DOHH2 (cell line): ENCODE data around the gene EXOC6B.

ENCODE experiments used
- H3F3A ChIP-seq: fragments of 200-600 bp; sonication (generic), shearing (Covaris generic); 2 replicates; pipeline ENCODE4 v1.6.0; 2016; ENCODE audit warnings: antibody characterized with exemption, mild to moderate bottlenecking; ENCODE audit not compliant: control insufficient read depth, insufficient read depth
- H3K27ac ChIP-seq: fragments of 200-600 bp; sonication (generic); 2 replicates; pipeline ENCODE4 v1.5.1; 2014; ENCODE audit warnings: low read depth, mild to moderate bottlenecking, low read length, moderate library complexity
- H3K27me3 ChIP-seq: fragments of 200-600 bp; sonication (generic); 2 replicates; pipeline ENCODE4 v1.6.1; 2014; ENCODE audit warnings: mild to moderate bottlenecking, low read length, mixed read lengths; ENCODE audit not compliant: control insufficient read depth
- H3K36me3 ChIP-seq: fragments of 200-600 bp; sonication (generic); 2 replicates; pipeline ENCODE4 v1.6.1; 2014; ENCODE audit warnings: mild to moderate bottlenecking, low read length, moderate library complexity, mixed read lengths; ENCODE audit not compliant: control insufficient read depth
- H3K4me1 ChIP-seq: fragments of 200-600 bp; sonication (generic); 2 replicates; pipeline ENCODE4 v1.6.1; 2014; ENCODE audit warnings: mild to moderate bottlenecking, low read length, mixed read lengths; ENCODE audit not compliant: control insufficient read depth
- H3K4me2 ChIP-seq: fragments of 200-600 bp; sonication (generic); 2 replicates; pipeline ENCODE4 v1.6.0; 2014; ENCODE audit warnings: mild to moderate bottlenecking, low read length, moderate library complexity
- H3K4me3 ChIP-seq: fragments of 200-600 bp; sonication (generic); 2 replicates; pipeline ENCODE4 v1.5.1; 2014; ENCODE audit warnings: mild to moderate bottlenecking, low read length, mixed read lengths
- H3K79me2 ChIP-seq: fragments of 200-600 bp; sonication (generic); 2 replicates; pipeline ENCODE4 v1.6.1; 2014; ENCODE audit warnings: mild to moderate bottlenecking, low read length, mixed read lengths; ENCODE audit not compliant: control insufficient read depth
- H3K9me2 ChIP-seq: fragments of 200-600 bp; sonication (generic); replicated peaks from 2 replicates; pipeline ENCODE4 v1.6.1; 2014; ENCODE audit warnings: mild to moderate bottlenecking, low read length, mixed read lengths; ENCODE audit not compliant: control insufficient read depth
- H3K9me3 ChIP-seq: fragments of 200-600 bp; sonication (generic); 2 replicates; pipeline ENCODE4 v1.6.1; 2014; ENCODE audit warnings: antibody characterized with exemption, low read length, mixed read lengths; ENCODE audit not compliant: control insufficient read depth, insufficient read depth
- H4K20me1 ChIP-seq: fragments of 200-600 bp; sonication (generic); 2 replicates; pipeline ENCODE4 v1.6.0; 2014; ENCODE audit warnings: low read depth, mild to moderate bottlenecking, antibody characterized with exemption, low read length, moderate library complexity; ENCODE audit not compliant: control insufficient read depth, insufficient read depth
- EZH2phosphoT487 ChIP-seq: fragments of 200-600 bp; sonication (generic); IDR thresholded peaks from 2 replicates; pipeline ENCODE4 v1.6.1; 2017; ENCODE audit warnings: borderline replicate concordance, mild to moderate bottlenecking, antibody characterized with exemption, low read length, moderate library complexity, mixed read lengths
- TF ChIP-seq, protein P1 (sequence below): fragments of 200-600 bp; sonication (generic); IDR thresholded peaks from one replicate; pipeline ENCODE4 v1.5.1; 2014; ENCODE audit warnings: antibody characterized with exemption, mild to moderate bottlenecking, low read depth, low read length; ENCODE audit not compliant: poor library complexity, severe bottlenecking

Gene EXOC6B

DNA sequence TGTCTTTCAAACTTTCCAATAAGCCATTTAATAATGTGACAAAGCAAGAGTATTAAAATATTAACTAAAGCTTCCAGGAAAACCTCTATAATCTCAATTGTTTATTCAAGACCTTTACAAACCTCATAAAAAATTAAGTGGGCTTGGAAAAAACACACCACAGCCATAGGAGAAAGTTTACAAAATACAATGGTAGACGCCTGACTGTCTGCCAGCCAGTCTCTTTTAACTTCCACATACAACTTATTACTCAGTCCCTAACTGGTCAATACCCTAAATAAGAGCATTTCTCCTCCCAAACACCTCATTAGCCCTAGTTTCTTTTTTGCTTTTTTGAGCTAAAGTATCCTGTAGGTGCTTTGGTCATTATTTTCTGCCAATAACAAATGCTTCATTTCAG, 430.7 kb downstream of the EXOC6B start:
- no peaks in the 10 kb centered on the region for H3K9me2 ChIP-seq
- H3K4me3 ChIP-seq: no peak overlapping the region
- H3K27ac ChIP-seq: no peak overlapping the region
- no peaks in the 10 kb centered on the region for H3F3A ChIP-seq
- H3K9me3 ChIP-seq: peaks cover 4% of the 10 kb centered on the region; the same call in 1 of the 2 replicates
- no peaks in the 10 kb centered on the region for H3K36me3 ChIP-seq
- H3K79me2 ChIP-seq: no peaks in the 10 kb centered on the region
- no peak overlapping the region for H3K4me2 ChIP-seq
- no peak for TF ChIP-seq EZH2phosphoT487
- TF ChIP-seq, protein P1, sequence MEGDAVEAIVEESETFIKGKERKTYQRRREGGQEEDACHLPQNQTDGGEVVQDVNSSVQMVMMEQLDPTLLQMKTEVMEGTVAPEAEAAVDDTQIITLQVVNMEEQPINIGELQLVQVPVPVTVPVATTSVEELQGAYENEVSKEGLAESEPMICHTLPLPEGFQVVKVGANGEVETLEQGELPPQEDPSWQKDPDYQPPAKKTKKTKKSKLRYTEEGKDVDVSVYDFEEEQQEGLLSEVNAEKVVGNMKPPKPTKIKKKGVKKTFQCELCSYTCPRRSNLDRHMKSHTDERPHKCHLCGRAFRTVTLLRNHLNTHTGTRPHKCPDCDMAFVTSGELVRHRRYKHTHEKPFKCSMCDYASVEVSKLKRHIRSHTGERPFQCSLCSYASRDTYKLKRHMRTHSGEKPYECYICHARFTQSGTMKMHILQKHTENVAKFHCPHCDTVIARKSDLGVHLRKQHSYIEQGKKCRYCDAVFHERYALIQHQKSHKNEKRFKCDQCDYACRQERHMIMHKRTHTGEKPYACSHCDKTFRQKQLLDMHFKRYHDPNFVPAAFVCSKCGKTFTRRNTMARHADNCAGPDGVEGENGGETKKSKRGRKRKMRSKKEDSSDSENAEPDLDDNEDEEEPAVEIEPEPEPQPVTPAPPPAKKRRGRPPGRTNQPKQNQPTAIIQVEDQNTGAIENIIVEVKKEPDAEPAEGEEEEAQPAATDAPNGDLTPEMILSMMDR: no peak
- H3K4me1 ChIP-seq: no peaks in the 10 kb centered on the region
- H4K20me1 ChIP-seq: no peaks in the 10 kb centered on the region
- H3K27me3 ChIP-seq: no peaks in the 10 kb centered on the region

DNA sequence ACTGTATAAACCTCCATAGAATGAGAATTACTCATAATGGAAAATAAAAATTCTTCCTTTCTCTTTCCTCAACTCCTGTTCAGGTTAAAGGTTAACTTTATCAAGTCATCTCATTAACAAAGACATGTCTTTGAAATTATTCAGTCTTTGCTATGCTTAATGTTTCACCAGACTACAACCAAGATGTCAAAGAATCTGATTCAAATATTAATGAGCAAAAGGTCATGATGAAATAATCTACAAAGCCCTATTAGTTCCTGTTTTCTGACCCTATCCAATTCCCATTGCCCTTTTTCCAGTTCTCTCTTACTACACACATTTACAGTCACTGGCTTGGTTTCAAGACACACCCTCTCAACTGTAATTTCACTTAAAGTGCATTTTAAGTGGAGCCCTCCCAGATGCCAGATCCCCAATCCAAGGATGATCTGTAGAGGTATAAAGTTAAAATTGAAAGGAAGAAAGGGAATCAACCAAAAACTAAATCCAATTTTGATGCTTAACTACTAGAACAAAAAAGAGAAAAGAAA, 431.2 kb downstream of the EXOC6B start:
- Histone ChIP-seq H3K4me3 (no peak overlapping the region), H3K4me1 (no peaks in the 10 kb centered on the region), H3K36me3 (no peaks in the 10 kb centered on the region), H3K9me3 (no peaks in the 10 kb centered on the region), H4K20me1 (no peaks in the 10 kb centered on the region), H3K4me2 (no peak overlapping the region), H3K79me2 (no peaks in the 10 kb centered on the region), H3K27ac (no peak overlapping the region), H3K9me2 (no peaks in the 10 kb centered on the region), H3K27me3 (no peaks in the 10 kb centered on the region), H3F3A (no peaks in the 10 kb centered on the region)
- TF ChIP-seq EZH2phosphoT487: no peak
- TF ChIP-seq, protein P1: no peak

DNA sequence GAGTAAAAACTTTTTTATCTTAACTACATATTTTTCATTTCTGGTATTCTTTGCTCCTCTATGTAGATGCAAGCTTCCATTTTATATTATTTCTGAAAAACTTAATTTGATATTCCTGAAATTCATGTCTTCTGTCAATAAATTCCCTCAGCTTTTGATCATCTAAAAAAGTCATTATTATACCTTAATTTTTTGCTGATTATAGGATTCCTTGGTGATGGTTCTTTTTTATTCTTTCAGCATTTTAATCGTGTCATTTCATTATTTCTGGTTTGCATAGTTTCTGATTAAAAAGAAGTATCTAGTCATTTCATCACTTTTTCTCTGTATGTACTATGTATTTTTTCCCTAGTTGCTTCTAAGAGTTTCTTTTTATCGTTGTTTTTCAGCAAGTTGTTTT, 436.4 kb downstream of the EXOC6B start:
- H3K27ac ChIP-seq: no peak overlapping the region
- no peak for TF ChIP-seq EZH2phosphoT487
- TF ChIP-seq, protein P1: no peak
- no peak overlapping the region for H3K4me3 ChIP-seq

DNA sequence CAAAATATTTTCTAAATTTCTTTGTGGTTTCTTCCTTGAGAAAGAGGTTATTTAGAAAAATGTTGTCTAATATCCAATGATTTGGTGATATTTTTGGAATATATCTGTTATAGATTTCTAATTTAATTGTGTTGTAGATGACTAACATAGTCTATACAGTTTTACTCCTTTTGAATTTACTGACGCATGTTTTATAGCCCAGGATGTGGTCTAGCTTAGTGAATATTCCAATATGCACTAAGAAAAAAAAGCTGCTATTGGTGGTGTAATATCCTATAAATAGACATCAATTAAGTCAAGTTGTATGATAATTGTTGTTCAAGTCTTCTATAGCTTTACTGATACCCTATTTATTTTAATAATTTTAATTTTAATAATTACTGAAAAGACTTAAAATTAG, 437.6 kb downstream of the EXOC6B start:
- H3K27me3 ChIP-seq: no peaks in the 10 kb centered on the region
- TF ChIP-seq, protein P1: no peak
- TF ChIP-seq EZH2phosphoT487: no peak

More for the DNA sequence above, 436.4 kb downstream of the EXOC6B start:
- Histone ChIP-seq H3K9me2 (no peaks in the 10 kb centered on the region), H3K27me3 (no peaks in the 10 kb centered on the region), H3K9me3 (peaks cover 8% of the 10 kb centered on the region), H3K36me3 (no peaks in the 10 kb centered on the region), H3K4me1 (no peaks in the 10 kb centered on the region), H3K4me2 (no peak overlapping the region), H3F3A (no peaks in the 10 kb centered on the region), H4K20me1 (no peaks in the 10 kb centered on the region), H3K79me2 (no peaks in the 10 kb centered on the region)

More for the DNA sequence above, 437.6 kb downstream of the EXOC6B start:
- H4K20me1 ChIP-seq: no peaks in the 10 kb centered on the region
- no peak overlapping the region for H3K27ac ChIP-seq
- H3K36me3 ChIP-seq: no peaks in the 10 kb centered on the region
- no peaks in the 10 kb centered on the region for H3K79me2 ChIP-seq
- H3K4me1 ChIP-seq: no peaks in the 10 kb centered on the region
- H3K4me2 ChIP-seq: no peak overlapping the region
- H3K9me2 ChIP-seq: no peaks in the 10 kb centered on the region
- H3F3A ChIP-seq: no peaks in the 10 kb centered on the region
- H3K4me3 ChIP-seq: no peak overlapping the region
- peaks cover 8% of the 10 kb centered on the region for H3K9me3 ChIP-seq
